Hematopoietic multipotent progenitor cell treated with erythropoietin and hydrocortisone succinate and interleukin-3 and kit ligand, for 6 days (in vitro differentiated cells): ENCODE results near the gene IGF1.

Source experiments
- DNase-seq: peaks from one replicate; pipeline ENCODE4 v3.0.0-alpha.2; 2015

Gene IGF1

GRCh38 chr12:102487226-102487625 is 6.9 kb upstream of the IGF1 start:
- no peak for DNase-seq

- DNase-seq = no peak
These were observed 5.8 kb upstream of the IGF1 start for GRCh38 chr12:102486153-102486552.

- DNase-seq = peak; percentile 72
These were observed 4.1 kb upstream of the IGF1 start for GRCh38 chr12:102484428-102484958.

- no peak for DNase-seq
These were observed 3.7 kb upstream of the IGF1 start for GRCh38 chr12:102484017-102484416.

- DNase-seq = no peak
These were observed 3.1 kb upstream of the IGF1 start for GRCh38 chr12:102483466-102483865.

GRCh38 chr12:102481705-102482425 is 1.5 kb upstream of the IGF1 start:
- no peak for DNase-seq

GRCh38 chr12:102479939-102480338 is 424 bp downstream of the IGF1 start:
- no peak for DNase-seq

GRCh38 chr12:102479099-102479885 is 1.1 kb downstream of the IGF1 start:
- DNase-seq = no peak

GRCh38 chr12:102478405-102479098 is 1.8 kb downstream of the IGF1 start:
- DNase-seq = no peak

- DNase-seq = no peak
These were observed 5.0 kb downstream of the IGF1 start for GRCh38 chr12:102475355-102475754.

GRCh38 chr12:102474438-102475064 is 5.8 kb downstream of the IGF1 start:
- no peak for DNase-seq

- no peak for DNase-seq
These were observed 7.9 kb downstream of the IGF1 start for GRCh38 chr12:102472496-102472895.

- DNase-seq = no peak
These were observed 8.8 kb downstream of the IGF1 start for GRCh38 chr12:102471556-102471955.

GRCh38 chr12:102470945-102471344 is 9.4 kb downstream of the IGF1 start:
- no peak for DNase-seq

- no peak for DNase-seq
These were observed 12.0 kb downstream of the IGF1 start for GRCh38 chr12:102468261-102468915.

GRCh38 chr12:102465762-102466560 is 14.4 kb downstream of the IGF1 start:
- no peak for DNase-seq

- no peak for DNase-seq
These were observed 16.6 kb downstream of the IGF1 start for GRCh38 chr12:102463659-102464249.

GRCh38 chr12:102462795-102463465 is 17.4 kb downstream of the IGF1 start:
- no peak for DNase-seq

GRCh38 chr12:102462386-102462785 is 18.0 kb downstream of the IGF1 start:
- no peak for DNase-seq

- DNase-seq = no peak
These were observed 18.9 kb downstream of the IGF1 start for GRCh38 chr12:102461501-102461900.

- no peak for DNase-seq
These were observed 21.0 kb downstream of the IGF1 start for GRCh38 chr12:102459314-102459713.
